ENCODE results near the gene ZYX.

DNA sequence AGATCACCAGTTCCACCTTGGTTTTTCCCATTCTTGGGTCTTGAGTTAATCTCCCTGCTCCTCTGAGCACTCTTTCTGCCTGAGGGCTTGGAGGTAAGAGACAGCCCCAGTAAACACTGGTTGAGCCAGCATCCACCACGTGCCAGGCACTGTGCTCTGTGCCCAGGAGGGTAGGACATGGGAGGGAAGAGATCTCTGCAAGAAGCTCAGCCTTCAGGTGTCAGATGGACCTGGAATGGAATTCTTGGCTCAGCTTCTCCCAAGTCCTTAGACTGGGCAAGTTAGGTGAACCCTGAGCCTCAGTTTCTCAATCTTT is 2.5 kb downstream of the ZYX start:
- TF ChIP-seq ZFP1 (CRISPR knock-in tag; IDR thresholded peaks at IDR 0.05) (no peak), ZNF773 (CRISPR knock-in tag; IDR thresholded peaks at IDR 0.05; ENCODE audit: borderline replicate concordance) (no peak), EP300 (IDR thresholded peaks at IDR 0.05; ENCODE audit: low read depth in 2 of 2, low read length in 2 of 2) (no peak), EP300 (CRISPR knock-in tag; IDR thresholded peaks at IDR 0.05; ENCODE audit: borderline replicate concordance) (no peak), KDM2A (CRISPR knock-in tag; IDR thresholded peaks at IDR 0.05; ENCODE audit: borderline replicate concordance, low read depth) (no peak), MAFG (CRISPR knock-in tag; IDR thresholded peaks at IDR 0.05) (no peak), RBM22 (optimal IDR thresholded peaks at IDR 0.05; ENCODE audit: low read length) (no peak), SAP130 (CRISPR knock-in tag; IDR thresholded peaks at IDR 0.05; ENCODE audit: low read depth) (no peak), ZNF235 (CRISPR knock-in tag; IDR thresholded peaks at IDR 0.05; ENCODE audit: borderline replicate concordance) (no peak), DPF2 (CRISPR knock-in tag; IDR thresholded peaks at IDR 0.05; ENCODE audit: borderline replicate concordance, low read depth) (no peak)
- TF ChIP-seq, protein P1, sequence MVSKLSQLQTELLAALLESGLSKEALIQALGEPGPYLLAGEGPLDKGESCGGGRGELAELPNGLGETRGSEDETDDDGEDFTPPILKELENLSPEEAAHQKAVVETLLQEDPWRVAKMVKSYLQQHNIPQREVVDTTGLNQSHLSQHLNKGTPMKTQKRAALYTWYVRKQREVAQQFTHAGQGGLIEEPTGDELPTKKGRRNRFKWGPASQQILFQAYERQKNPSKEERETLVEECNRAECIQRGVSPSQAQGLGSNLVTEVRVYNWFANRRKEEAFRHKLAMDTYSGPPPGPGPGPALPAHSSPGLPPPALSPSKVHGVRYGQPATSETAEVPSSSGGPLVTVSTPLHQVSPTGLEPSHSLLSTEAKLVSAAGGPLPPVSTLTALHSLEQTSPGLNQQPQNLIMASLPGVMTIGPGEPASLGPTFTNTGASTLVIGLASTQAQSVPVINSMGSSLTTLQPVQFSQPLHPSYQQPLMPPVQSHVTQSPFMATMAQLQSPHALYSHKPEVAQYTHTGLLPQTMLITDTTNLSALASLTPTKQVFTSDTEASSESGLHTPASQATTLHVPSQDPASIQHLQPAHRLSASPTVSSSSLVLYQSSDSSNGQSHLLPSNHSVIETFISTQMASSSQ (IDR thresholded peaks at IDR 0.05; ENCODE audit: low read depth): no peak
- TF ChIP-seq, protein P1 (CRISPR knock-in tag; IDR thresholded peaks at IDR 0.05; ENCODE audit: borderline replicate concordance): no peak

All from HepG2 (cell line).